MM.1S (cell line): ENCODE measurements around the gene SDSL.

Source experiments
- DNase-seq: peaks from one replicate; pipeline ENCODE4 v3.0.0-alpha.2; 2015
- H2AFZ ChIP-seq: fragments of 300-600 bp; sonication (generic); 2 replicates; pipeline ENCODE4 v1.6.0; 2016; ENCODE audit warnings: antibody characterized with exemption, low read length
- H3F3A ChIP-seq: fragments of 300-600 bp; sonication (generic); 2 replicates; pipeline ENCODE4 v1.6.1; 2016; ENCODE audit warnings: mild to moderate bottlenecking, antibody characterized with exemption, low read length, moderate library complexity, mixed read lengths; ENCODE audit not compliant: insufficient read depth
- H3K27ac ChIP-seq: fragments of 300-600 bp; sonication (generic); 2 replicates; pipeline ENCODE4 v1.5.1; 2016; ENCODE audit warnings: mild to moderate bottlenecking, low read length
- H3K27me3 ChIP-seq: fragments of 300-600 bp; sonication (generic); replicated peaks from 2 replicates; pipeline ENCODE4 v1.6.0; 2016; ENCODE audit warnings: low read length; ENCODE audit not compliant: insufficient read depth
- H3K36me3 ChIP-seq: fragments of 300-600 bp; sonication (generic); replicated peaks from 2 replicates; pipeline ENCODE4 v1.6.1; 2016; ENCODE audit warnings: mild to moderate bottlenecking, low read length, mixed read lengths; ENCODE audit not compliant: insufficient read depth
- H3K4me1 ChIP-seq: fragments of 300-600 bp; sonication (generic); 2 replicates; pipeline ENCODE4 v1.6.1; 2016; ENCODE audit warnings: low read length, mixed read lengths
- H3K4me2 ChIP-seq: fragments of 300-600 bp; sonication (generic); 2 replicates; pipeline ENCODE4 v1.6.0; 2016; ENCODE audit warnings: low read depth, low read length
- H3K4me3 ChIP-seq: fragments of 300-600 bp; sonication (generic); 2 replicates; pipeline ENCODE4 v1.5.1; 2016; ENCODE audit warnings: low read length, mixed read lengths
- H3K79me2 ChIP-seq: fragments of 300-600 bp; sonication (generic); 2 replicates; pipeline ENCODE4 v1.6.1; 2016; ENCODE audit warnings: mixed run types, low read length, mixed read lengths
- H3K9ac ChIP-seq: fragments of 300-600 bp; sonication (generic); 2 replicates; pipeline ENCODE4 v1.6.1; 2016; ENCODE audit warnings: low read length, mixed read lengths
- H3K9me2 ChIP-seq: fragments of 300-600 bp; sonication (generic); replicated peaks from 2 replicates; pipeline ENCODE4 v1.6.1; 2016; ENCODE audit warnings: mild to moderate bottlenecking, low read length, mixed read lengths; ENCODE audit not compliant: insufficient read depth
- H3K9me3 ChIP-seq: fragments of 300-600 bp; sonication (generic); replicated peaks from 2 replicates; pipeline ENCODE4 v1.6.1; 2016; ENCODE audit warnings: mild to moderate bottlenecking, low read length, mixed read lengths; ENCODE audit not compliant: insufficient read depth
- H4K20me1 ChIP-seq: fragments of 300-600 bp; sonication (generic); 2 replicates; pipeline ENCODE4 v1.6.1; 2016; ENCODE audit warnings: mild to moderate bottlenecking, low read length, moderate library complexity, mixed read lengths; ENCODE audit not compliant: insufficient read depth
- CTCF ChIP-seq: fragments of 300-600 bp; sonication (generic); IDR thresholded peaks from 2 replicates; pipeline ENCODE4 v1.5.1; 2016; ENCODE audit warnings: antibody characterized with exemption, low read length, mixed read lengths
- EZH2 ChIP-seq: fragments of 300-600 bp; sonication (generic); optimal IDR thresholded peaks from 2 replicates; pipeline ENCODE3; 2017; ENCODE audit warnings: low read depth, mild to moderate bottlenecking, antibody characterized with exemption, low read length, mixed read lengths
- EZH2phosphoT487 ChIP-seq: fragments of 300-600 bp; sonication (generic); IDR thresholded peaks from 2 replicates; pipeline ENCODE4 v1.6.1; 2018; ENCODE audit warnings: antibody characterized with exemption, low read length

Gene SDSL

DNA sequence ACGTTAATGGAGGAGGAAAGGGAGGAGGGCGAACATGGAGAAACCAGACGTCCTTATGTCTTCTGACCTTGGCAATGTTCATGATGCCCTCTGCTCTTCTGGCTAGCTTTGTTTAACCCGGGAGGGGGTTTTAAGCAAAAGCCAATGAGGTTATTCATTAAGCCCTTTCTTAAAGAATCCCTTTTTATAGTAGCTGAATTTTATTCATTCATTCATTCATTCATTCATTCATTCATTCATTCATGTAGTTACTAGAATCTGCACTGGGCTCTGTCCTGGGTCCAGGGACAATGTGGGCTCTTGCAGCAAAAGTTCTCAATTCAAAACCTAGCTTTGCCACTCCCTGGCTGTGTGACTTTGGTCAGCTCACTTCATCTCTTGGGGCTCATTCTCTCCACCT lies 35.5 kb downstream of the SDSL start:
- no peak overlapping the region for H3K27ac ChIP-seq
- H2AFZ ChIP-seq, result no peak overlapping the region
- no peaks in the 10 kb centered on the region for H3K9me3 ChIP-seq
- no peaks in the 10 kb centered on the region for H3K36me3 ChIP-seq
- no peaks in the 10 kb centered on the region for H4K20me1 ChIP-seq
- H3K27me3 ChIP-seq, result no peaks in the 10 kb centered on the region
- DNase-seq, result no peak
- TF ChIP-seq CTCF (no peak), EZH2 (no peak), EZH2phosphoT487 (no peak)
- no peak overlapping the region for H3K4me3 ChIP-seq
- H3K79me2 ChIP-seq, result no peaks in the 10 kb centered on the region
- no peaks in the 10 kb centered on the region for H3K9me2 ChIP-seq
- no peaks in the 10 kb centered on the region for H3K4me1 ChIP-seq
- no peak overlapping the region for H3K4me2 ChIP-seq
- H3F3A ChIP-seq, result no peaks in the 10 kb centered on the region
- no peak overlapping the region for H3K9ac ChIP-seq

DNA sequence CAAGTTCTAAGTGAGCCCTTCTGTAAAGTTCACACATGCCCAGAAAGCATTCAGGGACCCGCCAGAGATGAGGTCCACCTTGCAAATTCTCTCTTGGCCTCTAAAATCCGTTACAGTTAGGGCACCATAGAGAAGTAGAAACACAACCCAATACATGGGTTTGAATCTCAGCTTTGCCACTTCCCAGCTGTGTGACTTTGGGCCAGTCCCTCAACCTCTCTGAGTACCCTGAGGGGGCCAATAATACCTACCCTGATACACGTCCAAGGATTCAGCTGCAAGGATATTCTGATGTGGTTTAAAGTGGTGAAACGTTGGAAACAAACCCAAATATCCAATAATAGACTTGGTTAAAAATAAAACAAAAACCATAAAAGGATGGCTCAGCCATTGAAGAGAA lies 37.8 kb downstream of the SDSL start:
- Histone ChIP-seq H3K27me3 (peaks cover 17% of the 10 kb centered on the region; the same call in 1 of the 2 replicates), H3F3A (no peaks in the 10 kb centered on the region), H3K79me2 (no peaks in the 10 kb centered on the region), H3K4me2 (no peak overlapping the region), H3K9me2 (no peaks in the 10 kb centered on the region), H3K36me3 (no peaks in the 10 kb centered on the region), H3K9me3 (no peaks in the 10 kb centered on the region), H3K9ac (no peak overlapping the region), H4K20me1 (no peaks in the 10 kb centered on the region), H3K4me3 (no peak overlapping the region), H2AFZ (no peak overlapping the region), H3K4me1 (no peaks in the 10 kb centered on the region), H3K27ac (no peak overlapping the region)
- no peak for DNase-seq
- TF ChIP-seq EZH2, result no peak
- TF ChIP-seq CTCF, result no peak
- TF ChIP-seq EZH2phosphoT487, result no peak

DNA sequence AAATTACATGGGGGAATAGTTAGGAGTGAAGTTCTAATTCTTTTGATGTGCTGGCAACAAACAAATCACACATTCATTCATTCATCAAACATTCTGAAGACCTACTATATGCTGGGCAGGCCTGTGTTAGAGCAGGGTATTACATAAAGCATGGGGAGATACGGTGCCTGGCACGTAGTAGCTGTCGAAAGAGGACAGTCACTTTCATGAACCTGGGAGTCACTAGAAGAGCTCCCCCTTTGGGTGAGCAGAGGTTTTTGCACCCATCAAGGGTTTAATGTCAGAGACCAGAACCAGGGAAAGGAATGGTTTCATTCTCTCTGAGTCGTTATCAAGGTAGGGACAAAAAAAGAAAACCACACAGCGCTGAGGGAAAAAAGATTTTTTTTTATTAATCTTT lies 39.5 kb downstream of the SDSL start:
- Histone ChIP-seq H3K9me3 (no peaks in the 10 kb centered on the region), H3K9me2 (no peaks in the 10 kb centered on the region), H3K9ac (no peak overlapping the region), H3K4me3 (no peak overlapping the region), H3K79me2 (no peaks in the 10 kb centered on the region), H3K4me2 (no peak overlapping the region), H3K27ac (no peak overlapping the region), H3K4me1 (no peaks in the 10 kb centered on the region), H3K27me3 (peaks cover 23% of the 10 kb centered on the region; the same call in 1 of the 2 replicates), H2AFZ (no peak overlapping the region), H3F3A (no peaks in the 10 kb centered on the region), H4K20me1 (no peaks in the 10 kb centered on the region), H3K36me3 (no peaks in the 10 kb centered on the region)
- no peak for DNase-seq
- TF ChIP-seq EZH2, result no peak
- TF ChIP-seq CTCF, result peak; percentile 29
